Activated naive CD4-positive, alpha-beta T cell treated with anti-CD3 and anti-CD28 coated beads, Interleukin-2, amount 50 U/mL, for 72 hours (primary cell): ENCODE results near the gene S1PR1. TPM values are rescaled to one million over a fixed set of nuclear protein-coding genes. Genes with fewer than 3 reads are reported as not detected.

Experiments used
- ATAC-seq, 2 donors: fragments of 150-1000 bp; cut with Tn5 transposase; 2 replicates each; pipeline ENCODE4 v1.10.0; 2021; ENCODE audit warnings: mild to moderate bottlenecking in 2 of 2, moderate library complexity in 2 of 2
- DNase-seq, 2 donors: peaks; one replicate each; pipeline ENCODE4 v3.0.0; 2021 to 2022; ENCODE audit warnings: low spot score in 2 of 2
- H3K27ac Mint-ChIP-seq, 2 donors: one replicate each; pipeline ENCODE4 v1.8.0; 2022; ENCODE audit warnings: mild to moderate bottlenecking in 2 of 2, mixed read lengths in 2 of 2
- H3K36me3 Mint-ChIP-seq, 2 donors: one replicate each; pipeline ENCODE4 v1.8.0; 2022; ENCODE audit warnings: mixed read lengths in 2 of 2
- H3K9me3 Mint-ChIP-seq, 2 donors: one replicate each; pipeline ENCODE4 v1.8.0; 2022; ENCODE audit warnings: mixed read lengths in 2 of 2
- total RNA-seq, 2 donors: library from RNA; stranded (reverse); gene quantifications; one replicate each; pipeline ENCODE4 v1.2.3, GENCODE V29; 2022

Gene S1PR1
- total RNA-seq, 2 donors from 2014 or later: 125 to 221 TPM

DNA sequence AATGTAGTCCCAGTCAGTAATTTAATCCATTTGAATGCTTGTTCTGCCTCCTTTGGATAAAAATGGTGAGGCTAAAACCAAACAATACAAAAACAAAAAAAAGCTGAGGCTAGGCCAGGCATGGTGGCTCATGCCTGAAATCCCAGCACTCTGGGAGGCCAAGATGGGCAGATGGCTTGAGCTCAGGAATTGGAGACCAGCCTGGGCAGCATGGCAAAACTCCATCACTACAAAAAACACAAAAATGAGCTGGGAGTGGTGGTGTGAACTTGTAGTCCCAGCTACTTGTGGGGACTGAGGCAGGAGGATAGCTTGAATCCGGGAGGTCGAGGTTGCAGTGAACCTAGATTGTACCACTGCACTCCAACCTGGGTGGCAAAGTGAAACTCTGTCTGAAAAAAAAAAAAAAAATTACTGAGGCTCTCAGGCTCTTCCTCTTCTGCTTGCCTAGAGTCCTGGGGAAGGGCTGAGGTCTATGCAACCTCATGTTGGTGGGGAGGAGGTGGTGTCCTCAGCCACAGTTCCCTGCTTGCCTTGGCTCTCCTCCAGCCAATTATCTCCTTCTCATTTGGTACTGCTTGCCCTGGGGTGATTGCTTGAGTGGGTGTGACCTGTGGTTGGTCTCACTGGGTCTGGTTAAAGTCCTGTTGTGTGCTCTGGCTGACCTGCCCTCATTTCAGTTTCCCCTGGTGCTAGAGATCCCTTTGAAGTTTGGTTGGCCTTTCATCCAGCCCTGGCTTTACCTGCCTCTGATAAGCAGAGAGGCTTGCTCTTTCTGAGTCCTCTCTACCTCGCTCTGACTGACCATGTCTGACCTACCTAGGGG, 20.9 kb downstream of the S1PR1 start:
- ATAC-seq: peak in 1 of 2 donors; percentile 62
- no peak for DNase-seq
- H3K9me3 Mint-ChIP-seq: peaks cover 5 to 7% of the 10 kb centered on the region in 2 donors
- H3K27ac Mint-ChIP-seq: no peak overlapping the region
- peaks cover 0 to 6% of the 10 kb centered on the region in 2 donors for H3K36me3 Mint-ChIP-seq

GRCh38 chr1:101259744-101260148, 22.9 kb downstream of the S1PR1 start:
- Mint-ChIP-seq H3K9me3 (peaks cover 0 to 4% of the 10 kb centered on the region in 2 donors), H3K27ac (peak overlapping the region; percentile 6 to 52), H3K36me3 (peaks cover 0 to 6% of the 10 kb centered on the region in 2 donors)
- ATAC-seq (peak; percentile 47 to 65), DNase-seq (no peak)

GRCh38 chr1:101260556-101261350, 23.9 kb downstream of the S1PR1 start:
- DNase-seq (no peak), ATAC-seq (no peak)
- H3K27ac Mint-ChIP-seq: peak overlapping the region in 1 of 2 donors; percentile 52
- peaks cover 0 to 13% of the 10 kb centered on the region in 2 donors for H3K36me3 Mint-ChIP-seq
- H3K9me3 Mint-ChIP-seq: peaks cover 0 to 10% of the 10 kb centered on the region in 2 donors

- Mint-ChIP-seq H3K36me3 (peaks cover 0 to 14% of the 10 kb centered on the region in 2 donors), H3K27ac (no peak overlapping the region), H3K9me3 (peaks cover 0 to 11% of the 10 kb centered on the region in 2 donors)
- no peak for ATAC-seq
- no peak for DNase-seq
Measured at GRCh38 chr1:101261623-101262022, 24.8 kb downstream of the S1PR1 start.

- Mint-ChIP-seq H3K9me3 (peaks cover 0 to 11% of the 10 kb centered on the region in 2 donors), H3K27ac (peak overlapping the region; percentile 63 to 71), H3K36me3 (peaks cover 0 to 14% of the 10 kb centered on the region in 2 donors)
- no peak for DNase-seq
- no peak for ATAC-seq
Measured at GRCh38 chr1:101262060-101262459, 25.2 kb downstream of the S1PR1 start.

- DNase-seq (no peak), ATAC-seq (peak; percentile 39 to 46)
- peak overlapping the region; percentile 63 to 71 for H3K27ac Mint-ChIP-seq
Measured at GRCh38 chr1:101262630-101263348, 26.0 kb downstream of the S1PR1 start.

DNA sequence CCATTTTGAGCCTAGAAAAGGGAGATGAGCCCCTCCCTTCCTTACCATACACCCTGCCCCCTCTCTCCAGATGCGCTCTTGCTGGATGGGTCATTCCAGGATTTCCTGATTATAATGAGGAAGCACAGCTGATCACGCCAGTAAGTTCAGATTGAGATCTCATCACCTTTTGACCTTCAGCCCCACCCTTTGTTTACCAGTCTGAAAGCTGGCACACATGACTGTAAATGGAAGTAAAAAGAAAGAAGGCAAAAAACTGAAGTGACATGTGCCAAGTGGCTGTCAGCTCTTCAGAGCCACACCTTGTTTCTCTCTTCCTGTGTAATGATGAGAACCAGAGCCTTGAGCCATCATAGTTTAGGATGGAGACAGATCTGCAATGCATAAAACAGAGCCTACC, 27.9 kb downstream of the S1PR1 start:
- DNase-seq (no peak), ATAC-seq (peak; percentile 44 to 54)
- H3K27ac Mint-ChIP-seq: peak overlapping the region in 1 of 2 donors; percentile 36
- H3K9me3 Mint-ChIP-seq: peaks cover 0 to 7% of the 10 kb centered on the region in 2 donors
- peaks cover 0 to 7% of the 10 kb centered on the region in 2 donors for H3K36me3 Mint-ChIP-seq

More at GRCh38 chr1:101262630-101263348, 26.0 kb downstream of the S1PR1 start:
- Mint-ChIP-seq H3K36me3 (peaks cover 0 to 14% of the 10 kb centered on the region in 2 donors), H3K9me3 (peaks cover 0 to 11% of the 10 kb centered on the region in 2 donors)

GRCh38 chr1:101265684-101266083, 28.9 kb downstream of the S1PR1 start:
- Mint-ChIP-seq H3K27ac (peak overlapping the region in 1 of 2 donors; percentile 36), H3K9me3 (peaks cover 0 to 7% of the 10 kb centered on the region in 2 donors), H3K36me3 (peaks cover 5 to 7% of the 10 kb centered on the region in 2 donors)
- no peak for ATAC-seq
- DNase-seq: no peak

DNA sequence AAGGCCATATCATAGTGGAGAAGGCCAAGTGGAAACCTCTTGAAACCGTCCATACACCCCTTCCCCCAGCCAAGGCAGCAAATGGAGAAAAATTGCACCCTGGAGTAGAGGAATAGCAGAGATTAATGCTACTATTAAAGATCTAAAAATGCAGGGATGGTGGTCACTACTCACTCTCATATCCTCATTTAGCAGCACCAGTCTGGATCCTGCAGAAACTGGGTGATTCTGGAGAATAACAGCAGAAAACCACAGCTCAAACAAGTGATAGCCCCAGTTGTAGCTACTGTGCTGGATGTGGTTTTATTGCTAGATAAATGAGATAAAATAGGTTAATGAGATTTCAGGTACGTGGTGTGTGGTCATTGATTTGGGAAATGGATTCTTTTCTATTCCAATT, 30.3 kb downstream of the S1PR1 start:
- peaks cover 10 to 13% of the 10 kb centered on the region in 2 donors for H3K36me3 Mint-ChIP-seq
- DNase-seq (no peak), ATAC-seq (no peak)

GRCh38 chr1:101268893-101269292, 32.1 kb downstream of the S1PR1 start:
- DNase-seq (no peak), ATAC-seq (no peak)
- Mint-ChIP-seq H3K36me3 (peaks cover 10 to 13% of the 10 kb centered on the region in 2 donors), H3K9me3 (peaks cover 0 to 7% of the 10 kb centered on the region in 2 donors), H3K27ac (no peak overlapping the region)

More for the DNA sequence above, 30.3 kb downstream of the S1PR1 start:
- no peak overlapping the region for H3K27ac Mint-ChIP-seq
- peaks cover 0 to 7% of the 10 kb centered on the region in 2 donors for H3K9me3 Mint-ChIP-seq

DNA sequence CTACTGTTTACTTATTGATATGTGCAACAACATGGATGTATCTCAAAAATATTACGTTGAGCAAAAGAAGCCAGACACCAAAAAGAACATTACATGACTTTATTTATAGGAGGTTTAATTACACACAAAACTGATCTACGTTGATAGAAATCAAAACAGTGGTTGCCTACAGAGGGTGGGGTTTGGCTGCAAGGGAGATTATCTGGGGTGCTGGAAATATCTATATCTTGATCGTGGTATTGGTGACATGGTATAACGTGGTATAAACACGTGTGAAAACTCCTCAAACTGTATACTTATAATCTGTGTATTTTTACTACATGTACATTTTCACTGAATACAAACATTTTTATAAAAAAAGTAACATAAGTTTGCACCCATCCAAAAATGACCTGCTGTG, 38.9 kb downstream of the S1PR1 start:
- Mint-ChIP-seq H3K27ac (no peak overlapping the region), H3K36me3 (peaks cover 5% of the 10 kb centered on the region in 2 donors), H3K9me3 (no peaks in the 10 kb centered on the region)
- DNase-seq (no peak), ATAC-seq (no peak)

- H3K36me3 Mint-ChIP-seq: no peaks in the 10 kb centered on the region
- no peak for DNase-seq
- ATAC-seq: no peak
- no peaks in the 10 kb centered on the region for H3K9me3 Mint-ChIP-seq
- H3K27ac Mint-ChIP-seq: no peak overlapping the region
Measured at GRCh38 chr1:101276818-101277217, 40.0 kb downstream of the S1PR1 start.

- no peak for DNase-seq
- Mint-ChIP-seq H3K27ac (peak overlapping the region in 1 of 2 donors; percentile 38), H3K36me3 (peaks cover 0 to 7% of the 10 kb centered on the region in 2 donors), H3K9me3 (no peaks in the 10 kb centered on the region)
- ATAC-seq: peak; percentile 42 to 48
Measured at GRCh38 chr1:101278238-101278637, 41.4 kb downstream of the S1PR1 start.

GRCh38 chr1:101278845-101279244, 42.0 kb downstream of the S1PR1 start:
- peak overlapping the region in 1 of 2 donors; percentile 38 for H3K27ac Mint-ChIP-seq
- ATAC-seq (peak; percentile 31 to 70), DNase-seq (no peak)
- H3K9me3 Mint-ChIP-seq: no peaks in the 10 kb centered on the region
- H3K36me3 Mint-ChIP-seq: peaks cover 0 to 8% of the 10 kb centered on the region in 2 donors

DNA sequence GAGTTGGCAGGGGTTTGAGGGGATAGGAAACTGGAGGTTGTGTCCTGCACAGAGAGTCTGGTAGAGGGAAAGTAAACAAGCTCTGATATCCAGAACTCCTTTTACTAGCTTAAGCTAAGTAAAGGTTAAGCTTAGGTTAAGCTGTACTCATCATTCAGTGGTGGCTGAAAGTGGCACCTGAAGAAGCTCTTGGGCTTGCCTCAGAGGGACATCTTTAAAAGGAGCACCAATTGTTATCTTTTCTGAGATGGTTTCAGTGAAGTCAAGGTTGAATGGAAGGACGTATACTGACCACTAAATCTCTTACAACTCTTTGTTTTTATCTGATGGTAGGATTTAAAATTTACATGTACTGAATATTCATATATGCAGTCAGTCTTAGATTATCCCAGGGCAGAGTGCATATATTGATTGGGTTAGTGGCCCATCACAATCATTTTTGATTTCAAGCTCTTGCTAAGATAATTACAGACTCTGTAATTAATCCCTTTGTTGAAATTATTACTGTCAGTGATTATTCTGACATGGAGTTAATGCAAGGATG, 43.3 kb downstream of the S1PR1 start:
- no peaks in the 10 kb centered on the region for H3K9me3 Mint-ChIP-seq
- ATAC-seq (peak in 1 of 2 donors; percentile 26), DNase-seq (no peak)
- no peak overlapping the region for H3K27ac Mint-ChIP-seq
- peaks cover 0 to 16% of the 10 kb centered on the region in 2 donors for H3K36me3 Mint-ChIP-seq
